ENCODE measurements around the gene MPIG6B.

MPIG6B gene

DNA sequence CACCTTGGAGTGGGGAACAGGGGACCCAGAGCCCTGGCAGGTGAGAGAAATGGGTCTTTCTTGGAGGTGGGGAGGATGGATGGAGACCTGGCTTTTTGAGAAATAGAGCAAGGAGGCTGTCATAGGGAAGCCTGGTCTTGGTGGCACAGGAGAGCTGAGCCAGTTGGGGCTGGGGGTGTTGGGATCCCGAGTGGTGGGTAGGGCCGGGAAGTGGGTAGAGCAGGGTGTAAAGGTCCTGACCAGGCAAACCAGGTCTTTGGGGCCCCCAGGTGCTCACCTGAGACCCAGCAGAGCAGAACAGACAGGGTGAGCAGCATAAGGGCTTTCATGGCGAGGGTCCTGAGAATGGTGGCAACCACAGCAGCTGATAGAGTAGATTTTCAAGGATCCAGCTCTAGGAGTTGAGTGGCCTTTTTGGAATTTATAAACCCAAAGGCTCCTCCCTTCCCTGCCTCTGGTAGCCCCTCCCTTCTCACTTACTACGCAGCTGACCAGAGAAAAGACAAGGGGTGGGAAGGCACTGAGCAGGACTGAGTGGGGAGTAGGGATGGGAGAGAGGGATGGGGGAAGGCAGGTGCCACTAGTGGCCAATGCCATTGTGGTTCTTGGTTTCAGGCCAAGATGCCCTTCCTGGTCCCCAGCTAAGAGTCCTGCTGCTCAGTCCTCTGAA is 1.7 kb upstream of the MPIG6B start, which contains the start of gene LY6G6C:
Gene LY6G6C, minus strand, starts transcription at position 396 of the 670 bp plus-strand sequence. Its CDS starts 67 bp downstream, at position 329.
- no peak within 1 kb of the TSS for H3K4me3 ChIP-seq (ENCODE audit: low read depth, low read length)
- no peak for DNase-seq (ENCODE audit: low read depth)
- TF ChIP-seq POLR2A (IDR thresholded peaks at IDR 0.05; ENCODE audit: extremely low read depth, insufficient read length) (no peak), MYC (IDR thresholded peaks at IDR 0.05; ENCODE audit: low read depth, low read length) (no peak)
- TF ChIP-seq, protein P1, sequence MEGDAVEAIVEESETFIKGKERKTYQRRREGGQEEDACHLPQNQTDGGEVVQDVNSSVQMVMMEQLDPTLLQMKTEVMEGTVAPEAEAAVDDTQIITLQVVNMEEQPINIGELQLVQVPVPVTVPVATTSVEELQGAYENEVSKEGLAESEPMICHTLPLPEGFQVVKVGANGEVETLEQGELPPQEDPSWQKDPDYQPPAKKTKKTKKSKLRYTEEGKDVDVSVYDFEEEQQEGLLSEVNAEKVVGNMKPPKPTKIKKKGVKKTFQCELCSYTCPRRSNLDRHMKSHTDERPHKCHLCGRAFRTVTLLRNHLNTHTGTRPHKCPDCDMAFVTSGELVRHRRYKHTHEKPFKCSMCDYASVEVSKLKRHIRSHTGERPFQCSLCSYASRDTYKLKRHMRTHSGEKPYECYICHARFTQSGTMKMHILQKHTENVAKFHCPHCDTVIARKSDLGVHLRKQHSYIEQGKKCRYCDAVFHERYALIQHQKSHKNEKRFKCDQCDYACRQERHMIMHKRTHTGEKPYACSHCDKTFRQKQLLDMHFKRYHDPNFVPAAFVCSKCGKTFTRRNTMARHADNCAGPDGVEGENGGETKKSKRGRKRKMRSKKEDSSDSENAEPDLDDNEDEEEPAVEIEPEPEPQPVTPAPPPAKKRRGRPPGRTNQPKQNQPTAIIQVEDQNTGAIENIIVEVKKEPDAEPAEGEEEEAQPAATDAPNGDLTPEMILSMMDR (IDR thresholded peaks at IDR 0.05; ENCODE audit: low read depth, low read length): no peak
- TF ChIP-seq, protein P2, sequence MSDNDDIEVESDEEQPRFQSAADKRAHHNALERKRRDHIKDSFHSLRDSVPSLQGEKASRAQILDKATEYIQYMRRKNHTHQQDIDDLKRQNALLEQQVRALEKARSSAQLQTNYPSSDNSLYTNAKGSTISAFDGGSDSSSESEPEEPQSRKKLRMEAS (IDR thresholded peaks at IDR 0.05; ENCODE audit: low read depth, low read length): no peak

DNA sequence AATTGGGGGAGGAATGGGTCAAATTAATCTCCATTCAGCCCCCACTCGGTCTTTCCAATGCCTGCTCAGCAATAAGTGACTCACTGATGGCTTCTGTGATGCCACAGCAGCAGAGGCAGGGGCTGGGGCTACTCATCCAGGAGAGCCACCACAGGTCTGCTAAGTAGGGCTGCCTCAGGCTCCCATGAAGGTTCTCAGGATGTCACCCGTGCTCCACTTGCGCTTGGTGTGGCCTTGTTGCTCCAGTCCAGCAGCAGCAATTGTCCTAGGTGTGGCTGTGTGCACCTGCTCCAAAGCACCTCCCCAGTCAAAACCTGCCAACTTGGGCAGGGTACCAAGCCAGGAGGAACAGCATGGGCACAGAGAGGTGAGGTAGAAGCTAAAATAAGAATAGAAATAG is 1.0 kb upstream of the MPIG6B start:
- no peak overlapping the region for H3K4me3 ChIP-seq (ENCODE audit: low read depth, low read length)
- no peak for DNase-seq (ENCODE audit: low read depth)
- TF ChIP-seq, protein P2 (IDR thresholded peaks at IDR 0.05; ENCODE audit: low read depth, low read length): no peak
- TF ChIP-seq, protein P1 (IDR thresholded peaks at IDR 0.05; ENCODE audit: low read depth, low read length): no peak
- TF ChIP-seq POLR2A (IDR thresholded peaks at IDR 0.05; ENCODE audit: extremely low read depth, insufficient read length) (no peak), MYC (IDR thresholded peaks at IDR 0.05; ENCODE audit: low read depth, low read length) (no peak)

DNA sequence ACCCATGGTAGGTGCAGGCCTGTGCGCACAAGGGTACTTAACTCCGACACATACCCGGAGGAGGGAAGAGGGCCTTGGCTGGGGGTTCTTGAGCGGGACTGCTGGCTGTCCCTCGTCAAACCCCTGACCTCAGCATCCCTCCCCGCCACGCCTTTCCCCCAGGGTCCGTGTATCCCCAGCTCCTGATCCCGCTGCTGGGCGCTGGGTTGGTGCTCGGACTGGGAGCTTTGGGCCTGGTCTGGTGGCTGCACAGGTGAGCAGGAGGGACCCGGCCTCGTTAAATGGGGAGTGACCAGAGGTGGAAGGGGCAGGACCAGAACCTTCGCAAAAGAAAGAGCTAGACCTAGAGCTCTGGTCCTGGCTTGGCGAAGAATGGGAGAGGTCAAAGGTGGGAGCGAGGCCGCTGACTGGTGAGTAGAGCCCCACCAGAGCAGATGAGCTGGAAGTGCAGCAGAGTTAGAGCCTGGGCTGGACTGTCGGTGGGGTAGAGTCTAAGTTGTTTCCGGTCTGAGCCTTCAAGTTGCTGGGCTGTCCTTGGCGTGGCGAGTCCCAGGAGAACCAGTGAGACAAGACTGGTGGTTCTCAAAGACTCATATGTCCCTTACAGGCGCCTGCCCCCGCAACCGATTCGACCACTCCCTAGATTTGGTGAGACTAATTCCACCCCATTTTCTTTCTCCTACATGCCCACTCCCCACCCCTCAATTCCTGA is 963 bp downstream of the MPIG6B start:
- no peak overlapping the region for H3K4me3 ChIP-seq (ENCODE audit: low read depth, low read length)
- TF ChIP-seq, protein P1 (IDR thresholded peaks at IDR 0.05; ENCODE audit: low read depth, low read length): no peak
- TF ChIP-seq POLR2A (IDR thresholded peaks at IDR 0.05; ENCODE audit: extremely low read depth, insufficient read length) (no peak), MYC (IDR thresholded peaks at IDR 0.05; ENCODE audit: low read depth, low read length) (no peak)
- TF ChIP-seq, protein P2 (IDR thresholded peaks at IDR 0.05; ENCODE audit: low read depth, low read length): no peak
- DNase-seq (ENCODE audit: low read depth): no peak

DNA sequence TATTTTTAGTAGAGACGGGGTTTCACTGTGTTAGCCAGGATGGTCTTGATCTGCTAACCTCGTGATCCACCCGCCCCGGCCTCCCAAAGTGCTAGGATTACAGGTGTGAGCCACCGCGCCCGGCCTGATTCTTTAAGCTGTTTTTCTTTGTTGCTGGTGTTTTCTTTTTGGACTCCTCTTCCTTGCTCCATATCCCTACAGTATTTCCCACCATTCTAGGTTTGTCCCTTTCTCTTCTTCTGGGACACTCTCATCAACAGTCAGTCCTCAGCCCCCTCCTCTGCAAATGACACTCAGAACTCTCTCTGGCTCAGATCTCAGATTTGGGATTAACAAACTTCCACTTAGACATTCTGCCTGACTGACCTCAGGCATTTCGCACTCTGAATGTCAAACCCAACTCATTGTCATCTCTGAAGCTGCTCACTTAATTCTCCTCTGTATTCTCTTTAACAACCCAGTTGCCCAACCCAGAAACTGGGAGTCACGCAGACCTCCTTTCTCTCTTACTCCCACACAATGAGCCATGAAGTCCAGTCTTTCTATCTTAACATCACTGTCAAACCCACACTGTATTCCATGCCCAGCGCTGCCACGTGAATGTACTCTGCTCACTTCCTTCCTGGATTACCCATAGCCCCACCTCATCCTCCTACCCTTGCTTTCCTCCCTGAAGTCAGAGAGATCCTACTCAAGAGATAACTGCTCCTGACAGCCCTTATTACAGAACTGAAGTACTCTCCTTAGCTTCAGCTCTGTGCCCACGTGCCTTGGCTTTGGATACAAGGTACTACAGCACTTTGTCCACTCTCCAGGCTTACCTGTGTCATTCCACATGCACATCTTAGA is 2.6 kb downstream of the MPIG6B start:
- DNase-seq (ENCODE audit: low read depth): peak; percentile 68
- no peak overlapping the region for H3K4me3 ChIP-seq (ENCODE audit: low read depth, low read length)
- TF ChIP-seq, protein P1 (IDR thresholded peaks at IDR 0.05; ENCODE audit: low read depth, low read length): no peak
- TF ChIP-seq, protein P2 (IDR thresholded peaks at IDR 0.05; ENCODE audit: low read depth, low read length): peak; percentile 26; the same call in 1 of the 2 replicates
- TF ChIP-seq POLR2A (IDR thresholded peaks at IDR 0.05; ENCODE audit: extremely low read depth, insufficient read length): no peak
- TF ChIP-seq MYC (IDR thresholded peaks at IDR 0.05; ENCODE audit: low read depth, low read length): no peak

DNA sequence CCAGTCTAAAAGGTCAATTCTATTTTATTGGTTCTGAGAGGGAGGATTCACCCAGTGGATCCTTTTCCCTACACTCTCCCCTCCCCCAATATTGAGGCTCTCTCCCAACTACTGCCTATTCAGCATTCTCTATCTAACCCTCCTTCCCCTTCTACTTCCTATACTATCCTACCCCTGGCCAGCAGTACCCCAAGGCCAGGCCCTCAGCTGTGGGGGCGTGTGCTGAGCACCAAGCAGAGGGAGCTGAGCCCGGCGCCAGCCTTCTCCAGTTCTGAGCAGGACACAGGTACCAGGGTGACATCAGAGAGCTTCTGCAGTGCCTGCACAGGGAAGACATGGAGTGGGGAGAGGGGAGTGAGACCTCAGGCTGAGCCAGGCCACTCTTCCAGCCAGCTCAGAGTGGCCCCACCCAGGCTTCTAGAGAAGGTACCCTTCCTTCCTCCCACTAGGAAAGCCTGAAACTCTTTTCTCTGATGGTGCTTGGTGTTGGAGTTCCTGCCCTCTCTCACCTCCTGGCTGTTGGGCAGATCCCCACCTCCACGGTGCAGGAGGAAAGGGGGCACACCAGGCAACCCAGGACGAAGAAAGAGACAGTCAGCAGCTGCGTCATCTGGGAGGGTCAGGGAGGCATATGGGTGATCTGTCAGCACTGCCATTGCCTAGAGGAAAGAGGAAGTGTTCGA is 4.0 kb downstream of the MPIG6B start:
- DNase-seq (ENCODE audit: low read depth): peak; percentile 93
- TF ChIP-seq, protein P2 (IDR thresholded peaks at IDR 0.05; ENCODE audit: low read depth, low read length): peak; percentile 48; the same call in 1 of the 2 replicates
- TF ChIP-seq, protein P1 (IDR thresholded peaks at IDR 0.05; ENCODE audit: low read depth, low read length): no peak
- TF ChIP-seq MYC (IDR thresholded peaks at IDR 0.05; ENCODE audit: low read depth, low read length) (peak; percentile 56; the same call in 1 of the 2 replicates), POLR2A (IDR thresholded peaks at IDR 0.05; ENCODE audit: extremely low read depth, insufficient read length) (no peak)
- no peak overlapping the region for H3K4me3 ChIP-seq (ENCODE audit: low read depth, low read length)

Measured in NB4 (cell line).